Stimulated activated CD4-positive, alpha-beta T cell treated with anti-CD3 and anti-CD28 coated beads, Interleukin-2, amount 100 ng/mL, for 4 hours (primary cell): Measurements from ENCODE around the gene CCDC83.
"Not testable (repeated sequence)": the region's sequence is repeated elsewhere in the genome, so short reads cannot be mapped to it uniquely, and the experiment has no call there.

Experiments
- DNase-seq: peaks from one replicate; pipeline ENCODE4 v3.0.0-alpha.2; 2020; ENCODE audit warnings: low read depth

The CCDC83 gene

GRCh38 chr11:85945296-85945695 lies 90.1 kb downstream of the CCDC83 start:
- no peak for DNase-seq

- DNase-seq = no peak
Measured at GRCh38 chr11:85945788-85946187, 90.6 kb downstream of the CCDC83 start.

GRCh38 chr11:85946221-85946620 lies 91.0 kb downstream of the CCDC83 start:
- DNase-seq = no peak

GRCh38 chr11:85947431-85948272 lies 92.5 kb downstream of the CCDC83 start:
- DNase-seq = no peak

- no peak for DNase-seq
Measured at GRCh38 chr11:85948884-85949283, 93.7 kb downstream of the CCDC83 start.

- DNase-seq = no peak
Measured at GRCh38 chr11:85949798-85950197, 94.6 kb downstream of the CCDC83 start.

- DNase-seq = no peak
Measured at GRCh38 chr11:85950317-85951048, 95.3 kb downstream of the CCDC83 start.

GRCh38 chr11:85951049-85951405 lies 95.8 kb downstream of the CCDC83 start:
- no peak for DNase-seq

GRCh38 chr11:85951428-85952107 lies 96.4 kb downstream of the CCDC83 start:
- no peak for DNase-seq

- DNase-seq = not testable (repeated sequence)
Measured at GRCh38 chr11:85952108-85952485, 96.9 kb downstream of the CCDC83 start.

- DNase-seq = no peak
Measured at GRCh38 chr11:85953491-85954143, 98.4 kb downstream of the CCDC83 start.

GRCh38 chr11:85955531-85955930 lies 100.3 kb downstream of the CCDC83 start:
- no peak for DNase-seq

GRCh38 chr11:85960678-85961077 lies 105.5 kb downstream of the CCDC83 start:
- no peak for DNase-seq

- DNase-seq = no peak
Measured at GRCh38 chr11:85961130-85961529, 105.9 kb downstream of the CCDC83 start.

- no peak for DNase-seq
Measured at GRCh38 chr11:85961930-85962363, 106.8 kb downstream of the CCDC83 start.

- DNase-seq = no peak
Measured at GRCh38 chr11:85965202-85965601, 110.0 kb downstream of the CCDC83 start.

- no peak for DNase-seq
Measured at GRCh38 chr11:85967457-85967856, 112.3 kb downstream of the CCDC83 start.
